Right lobe of liver (tissue), 6 donors: ENCODE measurements around the gene PHF2. TPM values are rescaled to one million over a fixed set of nuclear protein-coding genes. Genes with fewer than 3 reads are reported as not detected.

ENCODE experiments used
- ATAC-seq, 4 donors: fragments of 200-7000 bp; cut with Tn5 transposase; one replicate each; pipeline ENCODE4 v1.9.1; 2020; ENCODE audit warnings: mild to moderate bottlenecking in 4 of 4, moderate library complexity in 4 of 4
- DNase-seq, 3 donors: peaks; one replicate each; pipeline ENCODE4 v3.0.0-alpha.2; 2020
- H3K27ac ChIP-seq, 3 donors: fragments of 200-600 bp; one replicate each; pipeline ENCODE4 v1.8.0; 2022
- H3K27me3 ChIP-seq, 2 donors: fragments of 200-600 bp; one replicate each; pipeline ENCODE4 v1.8.0; 2022
- H3K36me3 ChIP-seq, 4 donors: fragments of 200-600 bp; sonication (generic) in 1 of 4; one replicate each; pipeline versions ENCODE4 v1.5.1 to v1.8.0; 2017 to 2022; ENCODE audit warnings: control low read depth in 1 of 4
- H3K4me1 ChIP-seq, 4 donors: fragments of 200-600 bp; sonication (generic) in 1 of 4; one replicate each; pipeline versions ENCODE4 v1.5.1 to v1.8.0; 2017 to 2022; ENCODE audit warnings: control low read depth in 1 of 4
- H3K4me3 ChIP-seq, 3 donors: fragments of 200-600 bp; one replicate each; pipeline ENCODE4 v1.8.0; 2022
- H3K9me3 ChIP-seq, 4 donors: fragments of 200-600 bp; sonication (generic) in 1 of 4; one replicate each; pipeline versions ENCODE4 v1.5.1 to v1.8.0; 2017 to 2022; ENCODE audit warnings: control low read depth in 1 of 4
- POLR2A ChIP-seq: fragments of 450-650 bp; IDR thresholded peaks from one replicate; pipeline ENCODE4 v1.6.1; 2017; ENCODE audit warnings: antibody characterized with exemption, mild to moderate bottlenecking
- WGBS: methylation state at CpG from one replicate; pipeline ENCODE4 v1.1.6; 2018; ENCODE audit warnings: low coverage, low lambda C conversion rate; ENCODE audit not compliant: insufficient coverage; ENCODE audit errors: missing lambda C conversion rate; 5-methylcytosine and 5-hydroxymethylcytosine counted together
- intact Hi-C, 2 donors: fragments of 100-400 bp; cut with DNase I; formaldehyde crosslinking; loops; one replicate each; pipeline versions ENCODE4 v1.11.2 to v1.14.1; 2022
- total RNA-seq, 6 experiments: library from RNA; depleted of rRNA in 2 of 6; stranded (reverse); fragments of >200 nt in 2 of 6; fragmentation: NEBNext Ultra II Directional in 3 of 6; extraction: Animal tissue kit (Norgen Biotek cat#: 25700) in 3 of 6; gene quantifications; one replicate each; pipeline versions ENCODE4 v1.1.0 to v1.2.4, GENCODE V29; 2016 to 2023
- TF ChIP-seq, protein P1 (sequence below), 4 donors: fragments of 200-600 bp in 3 of 4; fragments of 450-650 bp in 1 of 4; IDR thresholded peaks; one replicate each; pipeline versions ENCODE4 v1.5.1 to v1.8.0; 2016 to 2022; ENCODE audit warnings: antibody characterized with exemption in 4 of 4, mild to moderate bottlenecking in 2 of 4
- donor health status: DM: no; HTN: yes; CAD: no.
- donor health status: DM: no; HTN: no; CAD: no.
- donor health status: DM: no; HTN: no; CAD: no.
- donor health status: DM: no; HTN: yes; CAD: no.
- donor health status: DM: no; HTN: yes; CAD: no.

Gene PHF2
- total RNA-seq, 6 experiments from 2014 or later, result 6.3 to 8.5 (median 6.8) TPM

DNA sequence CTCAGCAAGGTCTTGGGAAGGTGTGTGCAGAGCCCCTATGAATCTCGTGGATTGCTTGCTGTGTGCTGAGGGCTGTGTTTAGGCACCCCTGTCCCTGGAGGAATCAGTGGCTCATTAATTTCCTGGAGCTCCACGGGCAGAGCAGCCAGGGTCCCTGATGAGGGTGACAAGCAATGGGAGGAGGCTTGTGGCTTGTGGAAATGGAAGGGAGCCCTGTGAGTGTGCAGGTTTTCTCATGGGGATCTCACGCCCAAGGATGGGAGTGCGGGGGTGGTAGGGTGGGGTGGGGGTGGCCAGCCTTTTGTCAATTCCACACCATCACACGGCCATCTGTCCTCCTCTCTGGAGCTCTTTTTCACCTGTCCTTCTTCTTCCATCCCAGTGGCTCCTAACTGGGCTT is 25.3 kb downstream of the PHF2 start:
- Histone ChIP-seq H3K27ac (no peak overlapping the region), H3K9me3 (no peaks in the 10 kb centered on the region), H3K27me3 (no peaks in the 10 kb centered on the region), H3K4me3 (no peak overlapping the region), H3K36me3 (no peaks in the 10 kb centered on the region), H3K4me1 (no peaks in the 10 kb centered on the region)
- intact Hi-C loops, result no loop called here
- 100% methylated on average over 2 of the region's 5 CpGs for WGBS
- ATAC-seq (no peak), DNase-seq (no peak)
- TF ChIP-seq, protein P1, sequence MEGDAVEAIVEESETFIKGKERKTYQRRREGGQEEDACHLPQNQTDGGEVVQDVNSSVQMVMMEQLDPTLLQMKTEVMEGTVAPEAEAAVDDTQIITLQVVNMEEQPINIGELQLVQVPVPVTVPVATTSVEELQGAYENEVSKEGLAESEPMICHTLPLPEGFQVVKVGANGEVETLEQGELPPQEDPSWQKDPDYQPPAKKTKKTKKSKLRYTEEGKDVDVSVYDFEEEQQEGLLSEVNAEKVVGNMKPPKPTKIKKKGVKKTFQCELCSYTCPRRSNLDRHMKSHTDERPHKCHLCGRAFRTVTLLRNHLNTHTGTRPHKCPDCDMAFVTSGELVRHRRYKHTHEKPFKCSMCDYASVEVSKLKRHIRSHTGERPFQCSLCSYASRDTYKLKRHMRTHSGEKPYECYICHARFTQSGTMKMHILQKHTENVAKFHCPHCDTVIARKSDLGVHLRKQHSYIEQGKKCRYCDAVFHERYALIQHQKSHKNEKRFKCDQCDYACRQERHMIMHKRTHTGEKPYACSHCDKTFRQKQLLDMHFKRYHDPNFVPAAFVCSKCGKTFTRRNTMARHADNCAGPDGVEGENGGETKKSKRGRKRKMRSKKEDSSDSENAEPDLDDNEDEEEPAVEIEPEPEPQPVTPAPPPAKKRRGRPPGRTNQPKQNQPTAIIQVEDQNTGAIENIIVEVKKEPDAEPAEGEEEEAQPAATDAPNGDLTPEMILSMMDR (IDR thresholded peaks at IDR 0.05), result no peak
- TF ChIP-seq POLR2A, result no peak

DNA sequence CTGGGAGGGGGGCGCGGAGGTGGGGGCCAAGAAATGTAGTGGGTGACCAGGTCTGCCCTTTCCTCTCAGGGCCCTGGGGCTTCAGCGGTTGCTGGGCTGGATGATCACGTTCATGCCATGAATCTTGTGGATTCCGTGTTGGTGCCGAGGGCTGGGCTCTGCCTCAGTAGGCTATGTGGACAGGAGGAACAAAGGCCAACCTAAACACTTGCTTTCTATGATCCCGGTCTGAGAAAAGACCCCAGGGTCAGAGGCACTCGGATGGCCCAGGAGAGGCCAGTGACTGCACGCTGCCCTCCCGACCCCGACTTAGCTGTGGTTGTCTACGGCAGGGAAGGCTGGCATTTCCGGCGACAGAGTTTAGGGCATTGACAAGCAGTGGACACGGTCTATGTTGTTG is 26.6 kb downstream of the PHF2 start:
- ATAC-seq, result no peak
- Histone ChIP-seq H3K27me3 (no peaks in the 10 kb centered on the region), H3K27ac (no peak overlapping the region), H3K9me3 (no peaks in the 10 kb centered on the region), H3K36me3 (no peaks in the 10 kb centered on the region), H3K4me3 (no peak overlapping the region), H3K4me1 (no peaks in the 10 kb centered on the region)
- TF ChIP-seq, protein P1 (IDR thresholded peaks at IDR 0.05), result no peak
- no peak for TF ChIP-seq POLR2A
- no peak for DNase-seq
- intact Hi-C loops, result no loop called here
- WGBS, result 100% methylated on average over 3 of the region's 15 CpGs

DNA sequence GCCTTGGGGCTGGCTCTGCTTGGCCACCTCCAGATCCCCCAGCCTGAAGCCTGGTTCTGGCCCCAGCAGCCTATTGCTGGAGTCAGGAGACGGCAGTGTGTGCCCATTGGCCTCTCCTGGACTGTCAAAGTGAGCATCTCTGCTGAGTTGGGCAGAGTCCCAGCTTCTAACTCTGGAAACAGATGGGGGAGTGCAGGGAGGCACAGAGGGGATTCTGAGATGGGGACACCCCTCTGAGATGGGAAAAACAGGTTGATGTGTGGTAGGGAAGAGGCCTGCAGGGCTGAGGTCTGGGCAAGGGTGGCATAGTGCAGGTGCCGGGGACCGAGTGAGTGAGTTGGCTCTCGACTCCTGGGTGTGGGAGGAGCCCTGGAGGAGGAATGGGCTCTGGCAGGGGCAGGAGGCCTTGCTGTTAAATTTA is 27.5 kb downstream of the PHF2 start:
- no peaks in the 10 kb centered on the region for H3K27me3 ChIP-seq
- no peak overlapping the region for H3K4me3 ChIP-seq
- H3K36me3 ChIP-seq, result no peaks in the 10 kb centered on the region
- H3K9me3 ChIP-seq, result no peaks in the 10 kb centered on the region
- intact Hi-C loops, result no loop called here
- 77% methylated on average over 4 of the region's 4 CpGs for WGBS
- H3K4me1 ChIP-seq, result no peaks in the 10 kb centered on the region
- TF ChIP-seq POLR2A, result no peak
- TF ChIP-seq, protein P1 (IDR thresholded peaks at IDR 0.05), result no peak
- ATAC-seq, result no peak
- no peak for DNase-seq
- no peak overlapping the region for H3K27ac ChIP-seq

DNA sequence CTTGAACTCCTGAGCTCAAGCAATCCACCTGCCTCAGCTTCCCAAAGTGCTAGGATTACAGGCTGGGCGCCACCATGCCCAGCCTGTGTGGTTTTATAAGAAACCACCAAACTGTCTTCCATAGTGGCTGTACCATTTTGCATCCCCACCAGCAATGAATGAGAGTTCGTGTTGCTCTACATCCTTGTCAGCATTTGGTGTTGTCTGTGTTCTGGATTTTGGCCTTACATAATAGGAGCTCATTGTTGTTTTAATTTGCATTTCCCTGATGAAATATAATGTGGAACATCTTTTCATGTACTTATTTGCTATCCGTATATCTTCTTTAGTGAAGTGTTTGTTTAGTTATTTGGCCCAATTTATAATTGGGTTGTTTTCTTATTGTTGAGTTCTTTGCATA is 29.8 kb downstream of the PHF2 start:
- Histone ChIP-seq H3K9me3 (peaks cover 0 to 5% (median 0%) of the 10 kb centered on the region in 4 donors), H3K36me3 (no peaks in the 10 kb centered on the region), H3K4me1 (no peaks in the 10 kb centered on the region), H3K4me3 (no peak overlapping the region), H3K27me3 (no peaks in the 10 kb centered on the region), H3K27ac (no peak overlapping the region)
- intact Hi-C loops, result no loop called here
- TF ChIP-seq, protein P1 (IDR thresholded peaks at IDR 0.05), result no peak
- no peak for TF ChIP-seq POLR2A
- 79% methylated on average over 2 of the region's 3 CpGs for WGBS
- DNase-seq, result no peak
- no peak for ATAC-seq

DNA sequence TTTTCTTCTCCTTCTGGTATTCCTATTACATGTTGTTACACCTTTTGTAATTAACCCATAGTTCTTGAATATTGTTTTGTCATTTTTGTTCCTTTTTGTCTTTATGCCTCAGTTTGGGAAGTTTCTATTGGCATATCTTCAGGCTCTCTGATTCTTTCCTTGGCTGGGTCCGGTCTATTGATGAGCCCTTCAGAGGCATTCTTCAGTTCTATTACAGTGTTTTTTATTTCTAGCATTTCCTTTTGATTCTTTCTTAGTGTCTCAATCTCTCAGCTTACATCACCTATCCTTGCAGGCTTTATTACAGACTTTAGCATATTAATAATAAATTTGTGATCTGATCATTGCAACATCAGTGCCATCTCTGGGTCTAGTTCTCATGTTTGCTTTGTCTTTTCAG is 33.8 kb downstream of the PHF2 start:
- ATAC-seq, result no peak
- intact Hi-C loops, result no loop called here
- H3K4me3 ChIP-seq, result no peak overlapping the region

More for the DNA sequence above, 33.8 kb downstream of the PHF2 start:
- Histone ChIP-seq H3K36me3 (no peaks in the 10 kb centered on the region), H3K4me1 (peaks cover 0 to 9% (median 3%) of the 10 kb centered on the region in 4 donors), H3K27ac (no peak overlapping the region), H3K9me3 (peaks cover 0 to 5% (median 0%) of the 10 kb centered on the region in 4 donors), H3K27me3 (no peaks in the 10 kb centered on the region)
- TF ChIP-seq, protein P1 (IDR thresholded peaks at IDR 0.05), result no peak
- no peak for TF ChIP-seq POLR2A
- 100% methylated on average over 1 of the region's 1 CpG for WGBS
- DNase-seq, result no peak
